Measurements from ENCODE around the gene ETF1. TPM values are rescaled to one million over a fixed set of nuclear protein-coding genes. Genes with fewer than 3 reads are reported as not detected.

ETF1 gene
- total and polyA plus RNA-seq, 9 of the 15 experiments (the other 6 are each of a cell fraction or from before 2014, with no cell fraction given) = 53.7 to 209 (median 164) TPM

DNA sequence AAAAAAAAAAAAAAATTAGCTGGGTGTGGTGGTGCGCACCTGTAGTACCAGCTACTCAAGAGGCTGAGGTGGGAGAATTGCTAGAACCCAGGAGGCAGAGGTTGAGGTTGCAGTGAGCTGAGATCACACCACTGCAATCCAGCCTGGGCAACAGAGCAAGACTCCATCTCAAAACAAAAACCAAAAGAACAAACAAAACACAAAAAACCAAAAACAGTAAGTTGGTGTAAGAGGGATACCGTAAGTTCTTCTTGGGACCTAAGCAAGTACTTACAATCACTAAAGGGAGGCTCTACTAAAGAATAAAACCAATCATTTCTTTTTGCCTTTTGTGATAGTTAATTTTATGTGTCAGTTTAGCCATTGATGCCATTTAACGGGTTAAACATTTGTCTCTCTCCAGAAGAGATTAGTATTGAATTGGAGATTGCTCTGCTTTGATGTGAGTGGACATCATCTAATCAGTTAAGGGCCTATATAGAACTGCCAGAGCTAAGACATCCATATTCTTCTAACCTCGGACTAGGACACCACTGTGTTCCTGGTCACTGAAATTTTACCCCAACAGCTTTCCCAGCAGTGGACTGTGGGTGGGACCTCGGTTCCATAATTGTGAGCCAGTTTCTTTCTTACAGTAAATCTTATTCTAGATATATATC lies 10.5 kb upstream of the ETF1 start (continued):
- TF ChIP-seq, protein P1, sequence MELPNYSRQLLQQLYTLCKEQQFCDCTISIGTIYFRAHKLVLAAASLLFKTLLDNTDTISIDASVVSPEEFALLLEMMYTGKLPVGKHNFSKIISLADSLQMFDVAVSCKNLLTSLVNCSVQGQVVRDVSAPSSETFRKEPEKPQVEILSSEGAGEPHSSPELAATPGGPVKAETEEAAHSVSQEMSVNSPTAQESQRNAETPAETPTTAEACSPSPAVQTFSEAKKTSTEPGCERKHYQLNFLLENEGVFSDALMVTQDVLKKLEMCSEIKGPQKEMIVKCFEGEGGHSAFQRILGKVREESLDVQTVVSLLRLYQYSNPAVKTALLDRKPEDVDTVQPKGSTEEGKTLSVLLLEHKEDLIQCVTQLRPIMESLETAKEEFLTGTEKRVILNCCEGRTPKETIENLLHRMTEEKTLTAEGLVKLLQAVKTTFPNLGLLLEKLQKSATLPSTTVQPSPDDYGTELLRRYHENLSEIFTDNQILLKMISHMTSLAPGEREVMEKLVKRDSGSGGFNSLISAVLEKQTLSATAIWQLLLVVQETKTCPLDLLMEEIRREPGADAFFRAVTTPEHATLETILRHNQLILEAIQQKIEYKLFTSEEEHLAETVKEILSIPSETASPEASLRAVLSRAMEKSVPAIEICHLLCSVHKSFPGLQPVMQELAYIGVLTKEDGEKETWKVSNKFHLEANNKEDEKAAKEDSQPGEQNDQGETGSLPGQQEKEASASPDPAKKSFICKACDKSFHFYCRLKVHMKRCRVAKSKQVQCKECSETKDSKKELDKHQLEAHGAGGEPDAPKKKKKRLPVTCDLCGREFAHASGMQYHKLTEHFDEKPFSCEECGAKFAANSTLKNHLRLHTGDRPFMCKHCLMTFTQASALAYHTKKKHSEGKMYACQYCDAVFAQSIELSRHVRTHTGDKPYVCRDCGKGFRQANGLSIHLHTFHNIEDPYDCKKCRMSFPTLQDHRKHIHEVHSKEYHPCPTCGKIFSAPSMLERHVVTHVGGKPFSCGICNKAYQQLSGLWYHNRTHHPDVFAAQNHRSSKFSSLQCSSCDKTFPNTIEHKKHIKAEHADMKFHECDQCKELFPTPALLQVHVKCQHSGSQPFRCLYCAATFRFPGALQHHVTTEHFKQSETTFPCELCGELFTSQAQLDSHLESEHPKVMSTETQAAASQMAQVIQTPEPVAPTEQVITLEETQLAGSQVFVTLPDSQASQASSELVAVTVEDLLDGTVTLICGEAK (IDR thresholded peaks at IDR 0.05) = no peak
- TF ChIP-seq, protein P1 (CRISPR knock-in tag; IDR thresholded peaks at IDR 0.05) = no peak
- TF ChIP-seq, protein P2, sequence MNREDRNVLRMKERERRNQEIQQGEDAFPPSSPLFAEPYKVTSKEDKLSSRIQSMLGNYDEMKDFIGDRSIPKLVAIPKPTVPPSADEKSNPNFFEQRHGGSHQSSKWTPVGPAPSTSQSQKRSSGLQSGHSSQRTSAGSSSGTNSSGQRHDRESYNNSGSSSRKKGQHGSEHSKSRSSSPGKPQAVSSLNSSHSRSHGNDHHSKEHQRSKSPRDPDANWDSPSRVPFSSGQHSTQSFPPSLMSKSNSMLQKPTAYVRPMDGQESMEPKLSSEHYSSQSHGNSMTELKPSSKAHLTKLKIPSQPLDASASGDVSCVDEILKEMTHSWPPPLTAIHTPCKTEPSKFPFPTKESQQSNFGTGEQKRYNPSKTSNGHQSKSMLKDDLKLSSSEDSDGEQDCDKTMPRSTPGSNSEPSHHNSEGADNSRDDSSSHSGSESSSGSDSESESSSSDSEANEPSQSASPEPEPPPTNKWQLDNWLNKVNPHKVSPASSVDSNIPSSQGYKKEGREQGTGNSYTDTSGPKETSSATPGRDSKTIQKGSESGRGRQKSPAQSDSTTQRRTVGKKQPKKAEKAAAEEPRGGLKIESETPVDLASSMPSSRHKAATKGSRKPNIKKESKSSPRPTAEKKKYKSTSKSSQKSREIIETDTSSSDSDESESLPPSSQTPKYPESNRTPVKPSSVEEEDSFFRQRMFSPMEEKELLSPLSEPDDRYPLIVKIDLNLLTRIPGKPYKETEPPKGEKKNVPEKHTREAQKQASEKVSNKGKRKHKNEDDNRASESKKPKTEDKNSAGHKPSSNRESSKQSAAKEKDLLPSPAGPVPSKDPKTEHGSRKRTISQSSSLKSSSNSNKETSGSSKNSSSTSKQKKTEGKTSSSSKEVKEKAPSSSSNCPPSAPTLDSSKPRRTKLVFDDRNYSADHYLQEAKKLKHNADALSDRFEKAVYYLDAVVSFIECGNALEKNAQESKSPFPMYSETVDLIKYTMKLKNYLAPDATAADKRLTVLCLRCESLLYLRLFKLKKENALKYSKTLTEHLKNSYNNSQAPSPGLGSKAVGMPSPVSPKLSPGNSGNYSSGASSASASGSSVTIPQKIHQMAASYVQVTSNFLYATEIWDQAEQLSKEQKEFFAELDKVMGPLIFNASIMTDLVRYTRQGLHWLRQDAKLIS (CRISPR knock-in tag; IDR thresholded peaks at IDR 0.05) = no peak
- TF ChIP-seq ZBTB49 (CRISPR knock-in tag; IDR thresholded peaks at IDR 0.05; ENCODE audit: borderline replicate concordance) (no peak), CBX1 (IDR thresholded peaks at IDR 0.05; ENCODE audit: low read depth) (no peak; the same call in 1 of the 2 replicates), HEY1 (CRISPR knock-in tag; IDR thresholded peaks at IDR 0.05; ENCODE audit: borderline replicate concordance) (no peak), ZNF212 (CRISPR knock-in tag; IDR thresholded peaks at IDR 0.05) (no peak), POLR3G (IDR thresholded peaks at IDR 0.05; ENCODE audit: extremely low read depth, insufficient read length, insufficient replicate concordance) (no peak)
- TF ChIP-seq, protein P3, sequence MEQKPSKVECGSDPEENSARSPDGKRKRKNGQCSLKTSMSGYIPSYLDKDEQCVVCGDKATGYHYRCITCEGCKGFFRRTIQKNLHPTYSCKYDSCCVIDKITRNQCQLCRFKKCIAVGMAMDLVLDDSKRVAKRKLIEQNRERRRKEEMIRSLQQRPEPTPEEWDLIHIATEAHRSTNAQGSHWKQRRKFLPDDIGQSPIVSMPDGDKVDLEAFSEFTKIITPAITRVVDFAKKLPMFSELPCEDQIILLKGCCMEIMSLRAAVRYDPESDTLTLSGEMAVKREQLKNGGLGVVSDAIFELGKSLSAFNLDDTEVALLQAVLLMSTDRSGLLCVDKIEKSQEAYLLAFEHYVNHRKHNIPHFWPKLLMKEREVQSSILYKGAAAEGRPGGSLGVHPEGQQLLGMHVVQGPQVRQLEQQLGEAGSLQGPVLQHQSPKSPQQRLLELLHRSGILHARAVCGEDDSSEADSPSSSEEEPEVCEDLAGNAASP (IDR thresholded peaks at IDR 0.05) = no peak
